GM19193 (cell line): ENCODE results near the gene ARHGEF38.
A peak's percentile ranks its signal among the peaks of the same experiment; 100 is the strongest.

Source experiments
- POLR2A ChIP-seq: IDR thresholded peaks from 4 replicates; pipeline ENCODE4 v1.6.1; 2011; ENCODE audit not compliant: insufficient read depth, insufficient read length; ENCODE audit errors: extremely low read depth

ARHGEF38 gene

GRCh38 chr4:105708181-105709080, 156.0 kb downstream of the ARHGEF38 start, which contains the start of the genes GSTCD and INTS12:
GSTCD (plus strand) TSS chr4:105708784; CDS start chr4:105717614, 8,830 bp downstream.
INTS12 (minus strand) TSS chr4:105708689; CDS start chr4:105700005, 8,684 bp downstream.
- peak; percentile 90 for TF ChIP-seq POLR2A

DNA sequence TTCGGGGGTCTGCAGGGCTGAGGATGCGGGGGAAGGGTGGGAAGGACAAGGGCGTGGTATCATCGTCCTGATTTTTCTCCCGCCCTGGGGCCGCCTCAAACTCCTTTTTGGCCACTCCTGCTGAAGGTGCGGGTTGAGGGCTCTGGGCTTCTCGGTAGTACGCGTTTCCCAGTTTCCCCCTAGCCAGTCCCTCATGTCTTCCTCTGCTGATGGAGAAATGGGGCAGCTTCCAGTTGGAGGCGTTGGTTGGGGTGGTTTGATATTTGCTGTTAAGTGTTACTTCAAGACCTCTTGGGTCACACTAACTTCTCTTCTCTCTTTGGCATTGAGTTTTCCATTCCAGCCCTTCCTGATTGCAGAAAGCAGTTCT, 156.6 kb downstream of the ARHGEF38 start:
- TF ChIP-seq POLR2A, result no peak

GRCh38 chr4:105710012-105710600, 157.7 kb downstream of the ARHGEF38 start:
- no peak for TF ChIP-seq POLR2A

GRCh38 chr4:105710678-105711077, 158.3 kb downstream of the ARHGEF38 start:
- no peak for TF ChIP-seq POLR2A

GRCh38 chr4:105712766-105713165, 160.3 kb downstream of the ARHGEF38 start:
- TF ChIP-seq POLR2A, result no peak

DNA sequence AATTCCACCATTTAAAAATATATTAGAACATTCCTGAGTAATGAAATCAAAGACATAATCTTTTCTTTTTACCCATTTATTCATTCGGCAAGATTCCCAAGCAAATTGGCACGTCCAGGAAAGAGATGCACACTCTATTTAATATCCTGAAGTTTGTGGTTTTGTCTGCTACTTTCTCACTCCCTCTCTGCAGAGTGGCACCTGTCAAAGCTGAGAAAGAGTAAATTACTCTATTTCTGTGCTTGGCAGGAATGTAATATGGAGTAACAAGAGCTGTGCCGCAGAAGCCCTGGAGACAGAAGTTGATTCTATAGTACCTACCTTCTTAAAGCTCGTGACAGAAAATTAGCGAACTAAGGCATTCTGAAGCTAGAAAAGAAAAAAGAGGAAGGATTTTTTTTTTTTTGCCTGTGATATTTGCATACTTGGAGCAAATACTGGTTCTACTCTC, 161.7 kb downstream of the ARHGEF38 start:
- TF ChIP-seq POLR2A, result no peak

DNA sequence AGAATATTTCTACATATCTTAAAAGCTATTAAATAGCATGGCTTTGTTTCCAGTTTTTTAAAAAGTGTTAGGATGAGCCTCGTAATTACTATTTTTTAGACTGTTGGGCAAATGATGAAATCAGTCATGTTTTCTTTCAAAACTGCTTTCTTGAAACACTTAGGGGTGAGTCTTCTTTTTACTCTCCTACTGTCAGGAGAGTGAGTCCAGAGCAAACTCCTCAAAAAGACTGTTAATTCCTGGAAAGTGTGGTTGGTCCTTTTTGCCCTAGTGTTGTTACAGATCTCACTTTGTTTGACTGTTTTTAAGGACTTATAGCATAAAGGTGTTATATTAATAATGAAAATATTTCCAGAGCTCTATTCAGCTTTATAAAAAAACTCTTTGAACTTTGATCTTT, 162.5 kb downstream of the ARHGEF38 start:
- TF ChIP-seq POLR2A, result no peak

- TF ChIP-seq POLR2A, result no peak
Observed at GRCh38 chr4:105715692-105716278, 163.4 kb downstream of the ARHGEF38 start.

DNA sequence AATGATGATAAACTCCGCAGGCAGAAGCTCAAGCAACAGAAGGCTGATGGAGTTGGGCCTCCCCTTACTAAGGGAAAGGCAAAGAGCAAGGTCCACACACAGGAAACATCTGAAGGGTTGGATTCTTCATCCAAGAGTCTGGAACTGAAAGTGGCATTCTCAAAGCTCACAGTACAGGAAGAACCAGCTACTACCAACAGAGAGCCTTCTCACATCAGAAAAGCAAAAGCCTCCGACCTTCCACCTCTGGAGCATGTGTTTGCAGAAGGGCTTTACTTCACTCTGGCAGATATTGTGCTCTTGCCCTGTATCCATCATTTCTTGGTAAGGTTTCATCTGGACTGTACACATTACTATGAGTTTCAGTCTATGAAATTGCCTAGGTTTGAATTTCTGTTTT, 166.8 kb downstream of the ARHGEF38 start:
- no peak for TF ChIP-seq POLR2A

DNA sequence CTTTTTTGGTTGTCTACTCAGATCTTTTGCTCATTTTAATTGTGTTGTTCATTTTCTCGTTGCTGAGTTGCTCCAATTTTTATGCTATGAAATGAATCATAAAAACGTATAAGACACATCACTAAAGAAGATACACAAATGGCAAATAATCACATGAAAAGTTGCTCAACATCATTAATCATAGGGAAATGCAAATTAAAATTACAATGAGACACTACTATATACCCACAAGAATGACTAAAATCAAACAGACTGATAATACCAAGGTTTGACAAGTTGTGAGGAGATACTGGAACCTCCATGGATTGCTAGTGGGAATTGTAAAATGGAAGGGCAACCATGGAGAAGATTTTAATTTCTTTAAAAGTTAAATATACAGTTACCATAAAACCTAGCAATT, 173.2 kb downstream of the ARHGEF38 start:
- no peak for TF ChIP-seq POLR2A
